HG02798 (cell line): Measurements from ENCODE around the gene LPP.

Experiments used
- ATAC-seq: cut with Tn5 transposase; IDR thresholded peaks from one replicate; pipeline ENCODE4 v1.9.1; 2021; ENCODE audit warnings: mild to moderate bottlenecking; ENCODE audit not compliant: unreplicated experiment, poor library complexity

LPP gene

DNA sequence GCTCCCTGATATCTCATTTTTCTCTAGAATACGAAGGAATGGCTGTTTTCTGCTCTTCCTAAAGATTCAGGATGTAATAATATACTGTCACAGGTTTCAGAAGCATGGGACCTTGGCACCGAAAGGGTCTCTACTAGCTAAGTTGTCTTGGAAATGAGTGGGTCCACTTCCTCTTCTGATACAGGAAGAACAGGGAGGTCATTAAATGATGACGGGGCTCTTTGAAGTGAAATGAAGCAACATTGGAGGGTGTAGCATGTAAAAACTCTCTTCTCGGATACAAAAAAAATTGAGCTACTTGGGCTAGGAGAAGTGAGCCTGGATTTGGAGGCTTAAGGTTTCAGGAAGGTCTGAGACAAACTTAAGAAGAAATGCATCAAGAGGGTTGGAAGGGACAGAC is 668.0 kb downstream of the LPP start:
- ATAC-seq, result no peak

DNA sequence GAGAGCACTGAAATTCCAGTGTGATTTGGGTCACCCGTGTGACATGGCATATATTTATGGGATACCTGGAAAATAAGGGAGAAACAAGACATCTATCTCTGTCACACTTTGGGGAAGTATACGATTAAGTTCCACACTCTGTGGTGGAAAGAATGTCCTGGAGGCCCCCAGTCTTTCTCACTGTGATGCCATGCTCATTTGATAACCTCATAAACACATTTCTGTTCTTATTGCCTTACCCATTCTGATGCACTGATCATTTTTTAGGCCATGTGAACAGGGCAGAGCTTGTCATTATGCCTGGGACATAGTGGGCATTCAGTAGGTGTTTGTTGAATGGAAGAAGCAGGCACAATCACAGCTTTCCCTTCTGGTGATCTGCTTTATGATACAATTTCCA is 668.5 kb downstream of the LPP start:
- no peak for ATAC-seq

DNA sequence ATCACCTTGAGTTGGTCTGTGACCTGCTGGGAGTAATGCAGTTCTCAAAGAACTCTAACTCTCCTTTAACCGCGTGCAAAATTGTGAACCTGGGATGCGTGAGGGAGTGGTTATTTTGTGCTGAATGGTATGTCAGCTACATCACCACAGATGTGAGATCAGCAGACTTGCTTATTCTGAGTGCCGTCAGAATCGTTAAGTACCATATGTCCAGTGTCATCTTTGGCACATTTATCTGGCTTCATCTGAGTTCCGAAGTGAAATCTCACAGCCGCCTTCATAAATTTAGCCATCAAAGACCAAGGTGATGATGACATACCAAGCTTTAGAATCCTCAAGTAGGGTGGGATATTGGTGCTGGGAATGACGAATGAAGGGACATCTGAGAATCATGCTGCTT is 670.6 kb downstream of the LPP start:
- ATAC-seq, result no peak

DNA sequence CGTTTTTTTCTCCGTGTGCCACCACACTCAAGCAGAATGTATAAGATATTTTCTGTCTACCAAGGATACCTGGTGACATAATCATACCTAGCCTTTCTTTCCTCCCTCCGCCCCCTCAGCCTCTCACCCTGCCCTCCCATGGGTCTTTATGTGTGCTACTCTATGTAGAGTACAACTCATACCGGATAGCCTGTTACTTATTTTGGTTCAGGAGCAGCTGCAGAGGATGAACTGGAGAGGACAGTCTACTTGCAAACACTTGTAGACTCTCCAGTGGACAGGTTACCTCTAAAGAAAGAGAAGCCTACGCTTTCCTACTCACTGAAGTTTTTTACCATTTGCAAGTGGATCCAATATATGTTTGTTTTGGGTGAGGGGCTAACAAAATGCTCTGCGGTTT is 671.9 kb downstream of the LPP start:
- ATAC-seq, result no peak

DNA sequence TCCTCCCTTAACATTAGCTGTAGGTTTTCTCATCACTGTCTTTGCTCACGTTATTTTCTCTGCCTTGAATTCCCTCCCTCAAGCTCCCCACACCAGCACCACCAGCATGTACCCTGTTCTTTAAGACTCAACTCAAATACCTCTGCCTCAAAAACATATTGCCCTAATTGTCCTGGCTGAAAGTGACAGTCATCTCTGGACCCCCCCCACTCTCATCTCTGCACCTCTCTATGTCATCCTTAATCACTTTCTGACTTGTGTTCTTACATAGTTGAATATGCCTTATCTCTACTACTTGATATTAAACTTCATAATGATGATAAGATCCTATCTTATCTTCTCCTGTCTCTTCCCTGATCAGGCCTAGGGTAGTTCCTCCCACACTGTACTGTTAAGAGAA is 672.6 kb downstream of the LPP start:
- no peak for ATAC-seq

DNA sequence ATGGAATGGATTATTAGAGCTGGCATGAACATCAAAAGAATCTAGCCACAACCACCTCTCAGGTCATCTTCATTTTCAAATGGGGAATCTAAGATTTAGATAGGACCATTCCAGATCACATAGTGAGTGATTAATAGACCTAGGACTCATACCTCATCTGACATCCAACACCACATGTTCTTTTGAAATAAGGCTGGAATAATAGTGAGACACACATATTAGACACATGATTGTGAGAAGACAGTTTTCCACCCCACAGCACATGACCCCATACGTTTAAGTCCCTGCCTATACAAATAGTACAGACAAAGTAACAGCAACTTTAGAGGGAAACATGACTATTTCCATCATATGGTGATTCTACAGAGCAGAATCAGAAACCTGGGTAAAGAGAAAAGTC is 673.1 kb downstream of the LPP start:
- no peak for ATAC-seq

DNA sequence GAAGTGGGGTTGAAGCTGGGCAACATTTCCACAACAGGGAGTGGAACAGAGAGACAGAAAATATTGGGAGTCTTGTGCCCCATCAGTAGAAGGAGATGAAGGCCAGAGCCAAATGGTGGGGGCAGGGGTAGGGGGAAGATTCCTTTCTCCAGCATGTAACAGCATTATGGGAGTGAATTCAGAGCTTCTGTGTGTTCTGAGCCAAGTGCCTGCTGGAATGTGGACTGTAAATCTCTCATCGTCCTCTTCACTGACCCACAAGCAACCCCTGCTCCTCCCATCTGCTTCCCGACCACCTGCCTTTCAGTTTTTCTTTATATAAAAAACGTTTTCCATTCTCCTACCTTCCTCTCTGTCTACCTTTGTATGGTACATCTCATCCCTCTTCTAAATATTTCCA is 673.6 kb downstream of the LPP start:
- no peak for ATAC-seq

DNA sequence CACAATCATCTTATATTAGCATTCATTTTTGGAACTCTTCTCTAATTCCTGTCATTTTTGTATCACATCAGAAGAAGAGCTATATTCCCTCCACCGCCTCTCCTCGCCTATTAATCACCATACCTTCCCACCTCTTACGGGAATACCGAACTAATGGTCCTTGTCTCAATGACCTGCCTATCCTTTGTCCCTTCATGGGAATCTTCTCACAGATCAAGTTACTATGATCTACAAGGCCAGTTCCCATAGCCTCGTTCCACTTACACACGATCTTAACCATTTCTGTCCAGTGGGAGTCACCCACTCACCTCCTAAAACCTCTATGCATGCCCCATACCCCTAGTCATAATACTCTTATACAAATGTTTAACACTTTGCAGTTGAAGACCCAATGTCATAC is 675.2 kb downstream of the LPP start:
- no peak for ATAC-seq

DNA sequence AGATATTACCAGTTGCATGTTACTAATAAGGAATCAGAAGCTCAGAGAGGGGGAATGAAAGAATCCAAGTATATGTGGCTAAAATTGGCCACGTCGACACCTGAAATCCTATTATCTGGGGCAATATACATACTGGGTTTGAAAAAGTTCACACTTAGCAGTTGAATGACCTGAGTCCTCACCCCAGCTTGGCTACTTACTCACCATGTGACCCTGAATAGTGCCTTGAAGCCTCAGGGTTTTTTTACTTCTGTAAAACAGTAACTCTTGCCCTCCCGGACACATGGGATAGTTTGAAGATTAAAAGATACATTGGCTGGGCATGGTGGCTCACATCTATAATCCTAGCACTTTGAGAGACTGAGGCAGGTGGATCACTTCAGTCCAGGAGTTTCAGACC is 675.6 kb downstream of the LPP start:
- ATAC-seq, result no peak

DNA sequence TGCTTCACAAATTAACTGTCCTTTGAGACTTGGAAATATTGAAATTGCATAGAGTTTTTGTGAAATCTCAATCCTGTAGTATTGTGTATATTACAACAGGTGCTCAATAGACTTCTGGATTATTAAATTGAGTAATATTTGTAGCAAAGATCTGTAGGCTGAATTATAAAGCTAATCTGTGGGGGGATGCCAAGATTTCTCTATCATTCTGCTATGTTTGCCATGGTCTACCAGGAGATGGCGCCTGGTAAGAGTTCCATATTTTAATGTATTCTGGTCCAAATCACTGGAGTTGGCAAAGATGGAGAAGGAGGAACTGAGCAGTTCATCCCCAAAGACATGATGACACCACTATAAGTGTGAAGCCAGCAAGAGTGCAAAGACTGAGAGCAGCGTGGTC is 676.9 kb downstream of the LPP start:
- ATAC-seq, result no peak

DNA sequence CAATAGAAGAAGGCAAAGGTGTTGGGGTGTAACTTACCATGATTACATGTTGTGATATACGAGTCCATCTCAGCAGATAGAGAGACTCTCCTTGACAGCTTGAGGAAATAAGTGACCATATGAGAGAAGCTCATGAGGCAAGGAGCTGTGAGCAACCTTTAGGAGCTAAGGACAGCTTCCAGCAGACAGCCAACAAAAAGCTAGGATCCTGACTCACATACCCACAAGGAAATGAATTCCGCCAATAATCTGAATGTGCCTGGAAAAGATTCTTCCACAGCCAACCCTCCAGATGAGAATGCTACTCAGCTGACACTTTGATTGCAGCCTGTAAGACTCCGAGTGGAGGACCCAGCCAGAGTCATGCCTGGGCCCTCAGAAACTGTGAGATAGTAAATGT is 678.2 kb downstream of the LPP start:
- ATAC-seq, result no peak

DNA sequence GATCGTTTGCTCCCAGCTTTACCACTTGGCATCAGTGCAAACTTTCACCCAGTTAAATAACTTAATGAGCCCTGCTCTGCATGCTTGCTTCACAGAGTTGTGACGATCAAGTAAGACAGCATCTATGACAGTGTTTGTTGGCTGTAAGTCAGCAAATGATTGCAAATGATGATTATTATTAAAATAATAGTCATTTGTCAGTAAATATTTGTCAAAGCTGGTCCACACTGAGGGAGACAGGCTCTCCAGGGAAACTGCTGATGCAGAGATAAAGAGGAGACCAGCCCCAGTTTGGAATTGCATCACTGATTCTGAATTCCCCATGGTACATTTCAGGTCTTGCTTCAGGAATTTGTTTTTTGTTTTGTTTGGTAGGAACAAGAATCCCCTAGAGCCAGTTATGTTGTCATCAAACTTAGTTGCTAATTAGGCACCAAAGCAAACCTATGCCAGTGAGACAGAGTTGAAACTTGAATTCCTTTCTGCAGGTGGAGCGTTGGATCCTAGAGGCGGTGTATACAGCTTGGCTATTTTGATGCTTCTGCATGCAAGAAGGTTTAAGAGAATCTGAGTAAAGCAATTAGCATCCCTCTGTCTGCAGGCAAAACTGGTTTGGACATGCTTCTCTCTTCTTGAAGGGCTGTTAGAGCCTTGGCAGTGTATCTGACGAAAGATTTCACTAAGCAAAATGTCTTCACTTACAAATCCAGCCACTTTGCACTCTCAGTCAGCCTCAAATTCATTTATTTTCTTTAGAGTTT is 679.2 kb downstream of the LPP start:
- no peak for ATAC-seq

DNA sequence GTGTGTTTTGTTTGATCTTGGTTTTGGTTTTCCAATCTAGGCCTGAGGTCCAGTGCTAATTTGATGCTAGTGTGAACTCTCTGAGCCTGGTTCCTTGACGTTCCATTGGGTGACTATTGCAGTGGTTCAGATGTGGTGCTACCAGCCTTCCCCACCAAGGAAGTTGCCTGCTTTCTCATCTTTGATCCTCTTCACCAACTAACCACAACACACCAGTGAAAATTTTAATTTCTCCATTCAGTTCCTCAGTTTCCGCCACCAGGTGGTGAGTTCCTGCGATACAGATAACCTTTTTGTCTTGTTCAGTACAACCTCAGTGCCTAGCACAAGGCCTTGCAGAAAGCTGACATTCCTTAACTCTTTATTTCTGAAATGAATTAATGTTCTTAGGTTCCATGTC is 680.4 kb downstream of the LPP start:
- no peak for ATAC-seq

DNA sequence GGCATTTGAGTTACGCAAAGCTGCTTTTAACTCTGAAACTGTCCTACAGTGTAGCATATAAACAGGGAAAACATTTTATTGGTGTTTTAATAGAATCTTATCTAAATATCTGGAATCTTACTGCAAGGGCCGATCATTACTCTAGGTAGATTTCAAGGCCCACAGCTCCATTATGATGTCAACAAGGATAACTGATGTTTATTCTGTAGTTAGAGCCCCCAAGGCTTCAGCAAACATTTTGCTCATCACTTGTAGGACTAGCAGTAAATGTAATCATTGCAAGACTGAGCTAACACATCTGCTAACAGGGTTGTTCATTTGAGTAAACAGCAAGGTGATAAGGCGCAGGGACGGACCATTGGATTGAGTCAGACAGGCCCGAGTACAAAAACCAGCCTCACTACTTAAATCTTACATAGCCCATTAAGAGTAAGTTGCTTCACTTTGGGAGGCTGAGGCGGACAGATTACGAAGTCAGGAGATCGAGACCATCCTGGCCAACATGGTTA is 685.3 kb downstream of the LPP start:
- no peak for ATAC-seq

DNA sequence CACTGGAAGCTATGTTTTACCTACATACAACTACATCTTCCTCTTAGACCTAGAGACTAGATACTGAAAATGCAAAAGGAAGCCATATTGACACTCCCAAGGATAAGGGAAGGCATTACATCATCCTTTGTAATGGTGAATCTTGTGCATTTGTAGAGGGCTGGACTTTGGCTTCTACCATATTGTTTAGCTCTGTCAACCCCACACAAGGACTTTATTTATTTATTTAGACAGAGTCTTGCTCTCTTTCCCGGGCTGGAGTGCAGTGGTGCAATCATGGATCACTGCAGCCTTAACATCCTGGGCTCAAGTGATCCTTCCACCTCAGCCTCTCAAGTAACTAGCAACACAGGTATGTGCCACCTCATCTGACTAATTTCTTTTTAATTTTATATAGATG is 686.3 kb downstream of the LPP start:
- ATAC-seq, result no peak

DNA sequence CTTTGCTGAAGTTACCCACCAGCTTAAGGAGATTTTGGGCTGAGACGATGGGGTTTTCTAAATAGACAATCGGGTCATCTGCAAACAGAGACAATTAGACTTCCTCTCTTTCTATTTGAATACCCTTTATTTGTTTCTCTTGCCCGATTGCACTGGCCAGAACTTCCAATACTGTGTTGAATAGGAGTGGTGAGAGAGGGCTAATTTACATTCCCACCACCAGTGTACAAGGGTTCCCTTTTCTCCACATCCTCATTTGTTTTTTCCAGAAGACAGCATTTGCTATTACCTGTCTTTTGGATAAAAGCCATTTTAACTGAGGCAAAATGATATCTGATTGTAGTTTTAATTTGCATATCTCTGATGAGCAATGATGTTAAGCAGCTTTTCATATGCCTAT is 687.9 kb downstream of the LPP start:
- no peak for ATAC-seq

DNA sequence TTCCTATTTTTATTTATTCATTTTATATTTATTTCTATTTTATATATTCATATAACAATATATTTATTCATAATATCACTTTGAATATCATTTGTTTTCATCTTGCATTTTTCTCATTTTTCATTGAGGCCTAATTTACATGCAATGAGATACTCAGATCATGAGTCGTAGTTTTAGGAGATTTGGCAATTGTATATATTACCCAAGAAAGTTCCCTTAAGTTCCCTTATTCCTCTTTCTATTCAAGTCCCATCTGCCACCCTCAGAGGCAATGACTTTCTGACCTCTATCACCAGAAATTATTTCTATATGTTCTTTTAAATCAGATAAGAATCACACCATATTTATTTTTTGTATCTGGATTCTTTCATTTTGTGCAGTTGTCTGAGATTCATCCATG is 688.7 kb downstream of the LPP start:
- ATAC-seq, result no peak

DNA sequence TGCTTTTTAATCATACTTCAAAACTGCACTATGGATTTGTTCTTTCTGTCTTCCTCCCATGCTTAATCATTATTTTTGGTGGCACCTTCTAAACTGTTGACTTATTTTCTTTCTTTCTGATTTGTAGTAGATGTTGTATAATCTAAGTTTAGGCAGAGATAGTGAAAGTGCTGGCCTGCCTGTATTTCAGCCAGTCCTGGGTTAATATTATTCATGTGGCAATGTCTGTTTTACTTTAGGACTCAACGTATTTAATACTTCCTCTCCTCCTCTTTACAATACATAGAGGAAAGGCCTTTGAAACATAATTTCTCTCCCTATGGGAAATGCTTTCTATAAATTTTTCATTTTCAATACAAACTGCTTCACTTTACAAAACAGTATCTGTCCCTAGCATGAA is 690.1 kb downstream of the LPP start:
- ATAC-seq, result no peak

DNA sequence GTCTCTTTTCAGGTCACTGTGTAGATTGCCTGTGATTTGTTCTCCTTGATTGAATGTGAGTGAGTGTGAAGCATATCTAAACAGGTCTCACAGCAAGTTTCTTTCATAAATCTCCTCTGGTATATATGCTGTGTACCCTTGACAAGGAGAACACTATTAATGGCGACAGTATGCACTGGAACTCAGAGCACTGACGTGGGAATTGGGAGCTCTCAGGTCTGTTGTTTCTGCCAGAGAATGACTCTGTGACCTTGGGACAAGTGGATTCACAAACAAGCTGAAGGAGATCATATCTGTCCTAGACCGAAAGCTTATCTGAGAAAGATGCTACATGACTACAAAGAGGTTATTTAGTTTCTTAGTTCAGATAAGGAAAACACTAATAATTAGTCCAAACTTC is 691.6 kb downstream of the LPP start:
- ATAC-seq, result no peak

DNA sequence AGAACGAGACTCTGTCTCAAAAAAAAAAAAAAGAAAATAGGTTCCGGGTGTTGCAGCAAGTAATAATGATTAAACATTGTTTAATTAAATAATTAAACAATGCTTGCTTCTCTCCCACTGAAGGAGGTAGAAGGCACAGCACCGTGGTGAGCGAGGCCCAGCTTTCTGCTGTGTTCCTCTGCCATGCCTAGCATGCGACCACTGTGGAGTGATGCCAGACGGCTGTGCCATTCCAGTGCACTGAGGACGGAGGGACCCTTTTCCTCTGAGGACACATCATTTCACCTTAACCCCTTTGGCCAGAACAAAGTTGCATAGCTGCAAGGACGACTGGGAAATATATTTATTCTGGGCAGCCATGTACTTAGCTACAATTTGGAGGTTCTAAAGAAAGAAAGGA is 695.0 kb downstream of the LPP start:
- no peak for ATAC-seq

DNA sequence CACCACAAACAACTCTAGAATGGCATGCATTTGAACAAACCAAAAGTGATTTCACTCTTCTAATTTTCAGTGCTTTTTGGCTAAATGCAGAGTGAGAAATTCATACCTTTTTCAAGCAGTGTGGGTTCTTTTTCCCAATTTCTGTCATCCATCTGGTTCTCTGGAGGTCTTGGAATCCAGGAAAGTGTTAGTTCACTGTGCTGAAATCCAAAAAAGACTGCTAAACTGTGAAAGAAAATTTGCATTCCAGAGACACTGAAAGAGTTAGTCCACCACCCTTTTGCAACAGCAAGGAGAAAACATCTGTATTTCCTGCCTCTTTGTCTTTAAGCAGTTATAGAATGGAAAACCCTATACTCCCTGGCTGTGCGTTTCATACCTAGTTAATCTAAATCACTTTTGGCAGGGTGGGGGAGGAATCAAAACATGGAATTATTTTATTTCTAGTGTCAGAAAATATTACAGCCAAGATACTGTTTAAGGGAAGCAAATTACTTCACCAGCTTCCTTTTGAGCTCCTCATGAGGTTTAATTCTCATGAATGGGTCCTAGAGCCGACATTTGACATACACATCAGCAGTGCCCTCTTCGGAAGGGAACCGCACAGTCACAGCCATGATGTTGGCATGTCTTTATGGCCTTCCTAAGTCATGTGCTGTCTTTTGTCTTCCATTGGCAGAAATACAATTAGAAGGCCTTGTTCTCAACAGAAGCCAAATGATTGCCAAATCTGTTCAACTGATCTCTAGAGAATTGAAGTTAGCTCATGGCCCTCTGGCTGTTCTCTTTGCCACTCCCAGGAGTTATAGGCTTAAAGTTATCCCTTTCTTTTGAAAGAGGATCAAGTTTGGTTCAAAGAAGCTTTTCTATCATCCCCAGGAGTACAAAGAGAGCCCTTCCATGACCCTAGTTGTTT is 700.2 kb downstream of the LPP start:
- ATAC-seq, result no peak

DNA sequence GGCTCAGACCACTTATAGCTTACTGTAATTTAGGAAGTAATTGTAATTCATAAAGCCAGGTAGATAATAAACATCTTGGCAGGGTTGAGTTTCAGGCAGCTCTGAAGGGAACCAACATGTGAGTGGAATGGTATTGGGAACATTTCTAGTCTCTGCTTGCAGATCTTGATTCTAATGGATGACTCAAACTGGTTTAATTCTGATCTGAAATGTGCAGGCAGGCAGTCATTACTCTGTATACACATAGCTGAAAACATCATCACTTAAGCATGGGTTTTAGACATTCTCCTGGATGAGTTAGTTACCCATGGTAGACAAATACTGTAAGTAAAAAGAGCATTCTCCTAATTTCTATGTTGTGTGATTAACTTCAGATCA is 700.8 kb downstream of the LPP start:
- no peak for ATAC-seq
